GM21717 (cell line): ENCODE measurements around the gene SMPD4.
"Not testable (repeated sequence)": the region's sequence is repeated elsewhere in the genome, so short reads cannot be mapped to it uniquely, and the experiment has no call there.

Experiments
- ATAC-seq: cut with Tn5 transposase; IDR thresholded peaks from one replicate; pipeline ENCODE4 v1.9.1; 2021; ENCODE audit warnings: mild to moderate bottlenecking, moderate library complexity; ENCODE audit not compliant: unreplicated experiment

The SMPD4 gene

DNA sequence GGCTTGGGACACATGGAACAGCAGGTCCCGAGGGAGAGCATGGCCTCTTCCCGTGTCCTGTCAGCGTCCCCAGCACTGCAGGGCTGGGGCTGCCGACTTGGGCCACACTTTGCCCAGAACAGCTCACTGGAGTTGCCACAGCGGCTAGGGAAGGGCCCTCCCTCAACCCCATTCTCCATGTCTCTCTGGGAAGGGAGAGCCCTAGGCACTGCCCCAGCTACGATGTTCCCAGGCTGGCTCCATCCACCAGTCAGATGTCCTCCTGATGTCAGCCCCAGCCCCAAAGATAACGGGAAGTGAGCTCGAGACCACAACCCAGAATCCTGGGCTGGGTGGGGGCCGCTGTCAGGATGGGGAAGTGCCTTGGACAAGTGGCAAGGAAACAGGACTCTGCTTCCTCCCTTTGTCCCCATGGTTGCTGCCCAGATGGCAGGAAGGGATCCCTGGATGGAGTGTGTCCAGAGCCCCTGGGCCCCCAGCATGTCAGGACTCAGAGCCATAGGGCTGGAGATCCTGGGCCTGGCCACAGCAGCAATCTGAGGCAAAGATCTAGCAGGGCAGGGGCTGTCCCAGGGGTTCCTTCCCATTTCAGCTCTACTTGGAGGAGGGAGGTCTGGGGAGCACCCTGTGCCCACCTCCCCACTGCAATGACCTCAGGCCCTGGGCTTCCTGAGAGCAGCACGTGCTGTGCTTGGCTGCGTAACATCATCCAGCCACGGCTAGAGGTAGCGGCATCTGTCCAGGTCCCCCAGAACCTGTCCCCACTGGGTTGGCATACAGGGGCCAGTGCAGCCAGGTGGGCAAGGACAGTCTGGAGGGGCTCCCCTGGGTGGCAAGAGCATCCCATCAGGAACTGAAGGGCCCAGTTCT lies 38.8 kb downstream of the SMPD4 start:
- not testable (repeated sequence) for ATAC-seq

DNA sequence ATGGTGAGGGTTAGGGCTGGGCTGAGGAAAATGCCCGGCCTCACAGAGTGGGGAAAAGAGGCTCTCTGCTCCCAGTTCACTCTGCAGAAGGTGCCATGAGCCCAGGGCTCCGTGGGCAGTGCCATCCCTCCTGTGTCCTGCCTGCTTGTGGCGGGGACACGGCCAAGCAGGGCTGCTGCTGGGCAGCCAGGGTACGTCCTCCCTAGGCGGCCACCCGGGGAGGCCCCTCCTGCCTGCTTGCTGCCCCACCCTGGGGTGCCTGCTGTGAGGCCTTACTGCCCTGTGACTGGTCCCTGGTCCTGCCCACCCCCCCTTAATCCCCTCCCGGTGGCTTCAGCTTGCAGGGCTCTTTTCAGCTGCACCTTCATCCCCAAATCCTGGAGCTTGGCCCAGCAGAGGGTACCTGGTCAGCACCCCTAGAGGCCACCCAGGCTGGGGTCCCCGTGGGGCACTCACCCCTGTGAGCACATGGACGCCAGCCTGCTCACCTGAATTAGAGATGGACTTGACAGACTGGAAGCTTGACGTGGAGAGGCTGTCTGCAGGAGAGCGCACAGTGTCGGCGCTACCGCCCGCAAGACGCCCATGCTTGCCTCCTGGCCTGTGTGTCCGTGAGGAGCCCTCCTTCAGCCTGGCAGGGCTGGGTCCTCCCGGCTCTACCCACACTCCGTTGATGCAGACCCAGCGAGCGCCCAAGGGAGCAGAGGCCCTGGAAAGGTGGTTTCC lies 39.6 kb downstream of the SMPD4 start:
- not testable (repeated sequence) for ATAC-seq

DNA sequence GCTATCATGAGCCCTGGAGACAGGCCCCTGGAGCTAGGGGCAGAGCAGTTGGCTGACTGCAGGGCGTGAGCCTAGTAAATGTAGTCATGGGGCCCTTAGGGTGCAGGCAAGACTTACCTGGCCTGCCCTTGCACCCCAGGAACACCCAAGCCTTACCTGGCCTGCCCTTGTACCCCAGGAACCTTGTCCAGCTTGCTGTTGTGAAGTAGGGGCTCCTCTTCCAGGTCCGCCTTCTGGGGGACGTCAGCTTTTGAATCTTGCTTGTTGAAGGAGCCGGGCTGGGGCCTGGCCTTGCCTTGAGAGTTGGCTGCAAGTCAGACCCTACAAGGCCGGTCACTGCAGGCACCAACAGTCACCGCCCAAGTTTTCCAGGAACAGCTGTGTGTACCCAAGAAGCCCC lies 40.4 kb downstream of the SMPD4 start:
- ATAC-seq, result not testable (repeated sequence)

DNA sequence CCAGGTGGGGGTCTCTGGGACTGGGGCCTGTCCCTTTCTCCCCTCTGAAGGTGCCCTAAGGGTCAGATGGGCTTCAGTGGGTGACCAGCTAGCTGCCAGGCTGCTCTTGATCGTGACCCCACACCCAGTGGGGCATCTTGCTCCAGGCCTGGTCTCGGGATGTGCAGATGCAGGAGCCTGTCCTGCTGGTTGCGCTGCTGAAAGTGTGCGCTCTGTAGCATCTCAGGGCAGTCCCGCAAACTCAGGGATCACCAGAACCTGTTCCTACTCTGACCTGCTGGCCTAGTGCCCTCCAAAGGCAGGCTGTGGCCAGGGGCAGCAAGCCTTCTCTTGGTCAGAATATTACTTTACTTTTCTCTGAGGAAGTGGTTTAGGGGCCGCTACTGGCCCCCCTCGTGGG lies 40.9 kb downstream of the SMPD4 start:
- not testable (repeated sequence) for ATAC-seq

DNA sequence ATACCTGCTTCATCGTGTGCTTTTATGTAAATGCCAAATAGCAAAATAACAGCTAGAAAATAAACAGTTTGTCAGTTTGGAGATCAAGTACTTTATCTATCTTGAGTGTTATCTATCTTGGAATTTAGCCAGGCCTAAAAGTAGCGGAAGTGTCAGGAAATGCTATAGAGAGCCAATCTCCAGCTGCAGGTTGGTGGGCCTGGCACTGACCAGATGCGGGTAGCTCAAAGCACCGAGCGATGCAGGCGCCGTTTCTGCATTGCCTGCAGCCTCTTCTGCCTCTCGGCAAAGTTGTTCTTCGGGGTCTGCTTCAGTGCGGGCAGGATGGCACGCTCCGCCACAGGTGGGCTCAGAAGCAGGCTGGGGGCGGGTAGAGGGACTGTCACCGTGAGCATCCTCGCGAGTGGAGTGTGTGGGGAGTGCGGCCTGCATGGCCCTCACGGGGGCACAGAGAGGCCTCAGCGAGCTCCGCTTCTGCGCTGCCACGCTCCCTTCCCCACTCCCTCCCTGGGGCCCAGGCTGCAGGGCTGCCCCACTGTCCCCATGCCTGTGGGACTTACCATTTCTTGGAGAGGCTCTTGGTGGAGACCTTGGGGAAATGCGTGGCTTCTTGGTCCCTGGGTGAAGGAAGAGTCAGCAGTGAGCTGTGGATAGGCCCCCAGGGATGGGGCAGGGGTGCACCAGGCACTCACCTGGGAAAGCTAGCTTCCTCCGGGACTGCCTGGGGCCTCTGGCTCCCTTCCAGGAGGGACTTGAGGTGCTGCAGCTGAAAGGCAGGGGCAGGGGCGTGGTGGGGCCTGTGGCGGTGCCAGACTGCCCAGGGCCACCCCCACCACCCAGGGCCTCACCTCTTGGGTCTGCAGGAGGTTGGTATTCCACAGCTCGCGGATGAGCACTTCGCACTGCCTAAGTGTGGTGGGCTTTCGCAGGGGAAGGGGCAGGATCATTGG lies 41.8 kb downstream of the SMPD4 start:
- not testable (repeated sequence) for ATAC-seq

DNA sequence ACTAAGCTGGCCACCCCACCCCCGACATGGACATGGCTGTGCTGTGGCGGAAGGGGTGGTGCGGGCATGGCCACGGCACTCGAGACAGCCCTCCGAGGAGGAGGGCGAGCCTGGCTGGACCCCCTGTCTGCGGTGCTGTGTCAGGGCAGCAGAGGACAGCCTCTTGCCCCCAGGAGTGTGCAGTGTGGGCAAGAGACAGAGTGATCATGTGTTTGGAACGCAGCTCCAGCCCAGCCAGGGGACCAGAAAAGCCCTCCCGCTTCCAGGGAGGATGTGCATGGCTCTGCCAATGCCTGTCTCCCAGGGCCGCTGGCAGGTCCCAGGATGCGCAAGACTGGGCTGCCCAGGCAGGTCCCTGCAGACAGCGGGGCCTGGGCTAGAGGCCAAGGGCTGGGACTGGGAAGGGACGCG lies 42.6 kb downstream of the SMPD4 start:
- not testable (repeated sequence) for ATAC-seq

DNA sequence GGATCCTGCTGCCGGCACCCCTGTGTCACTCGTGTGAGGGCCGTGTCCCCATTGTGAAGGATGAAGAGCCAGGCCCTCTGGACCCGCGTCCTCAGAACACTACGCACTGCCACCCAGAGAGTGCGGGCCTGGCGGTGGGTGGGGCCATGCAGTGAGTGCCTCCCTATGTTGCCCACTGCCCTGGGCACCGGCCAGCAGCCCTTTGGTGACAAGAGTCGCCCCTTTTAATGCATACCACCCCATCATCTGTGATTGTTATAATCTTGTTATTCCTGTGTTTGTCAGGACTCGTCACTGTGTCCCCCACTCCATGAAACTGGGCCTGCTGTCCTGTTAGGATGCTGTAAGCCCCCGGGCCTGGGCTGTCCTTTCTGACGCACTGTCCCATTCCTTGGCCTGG lies 43.1 kb downstream of the SMPD4 start:
- ATAC-seq, result not testable (repeated sequence)

DNA sequence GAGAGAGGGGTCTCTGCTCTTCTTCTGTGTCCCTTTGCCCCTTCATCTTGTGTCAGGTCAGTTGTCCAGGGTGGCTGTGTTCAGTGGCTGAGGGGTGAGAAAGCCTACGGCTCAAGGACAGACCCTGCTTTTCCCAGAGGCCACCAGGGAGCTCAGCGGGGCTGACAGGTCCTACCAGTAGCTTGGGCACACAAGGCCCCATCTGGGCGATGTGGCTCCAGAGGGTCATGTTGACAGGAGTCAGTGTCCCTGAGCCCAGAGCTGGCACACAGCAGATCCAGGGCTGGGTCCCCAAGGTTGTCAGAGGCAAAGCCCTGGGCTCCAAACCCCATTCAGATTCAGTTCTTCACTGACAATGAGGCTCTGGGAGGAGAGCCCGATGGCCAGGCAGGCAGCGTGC lies 44.3 kb downstream of the SMPD4 start:
- not testable (repeated sequence) for ATAC-seq

DNA sequence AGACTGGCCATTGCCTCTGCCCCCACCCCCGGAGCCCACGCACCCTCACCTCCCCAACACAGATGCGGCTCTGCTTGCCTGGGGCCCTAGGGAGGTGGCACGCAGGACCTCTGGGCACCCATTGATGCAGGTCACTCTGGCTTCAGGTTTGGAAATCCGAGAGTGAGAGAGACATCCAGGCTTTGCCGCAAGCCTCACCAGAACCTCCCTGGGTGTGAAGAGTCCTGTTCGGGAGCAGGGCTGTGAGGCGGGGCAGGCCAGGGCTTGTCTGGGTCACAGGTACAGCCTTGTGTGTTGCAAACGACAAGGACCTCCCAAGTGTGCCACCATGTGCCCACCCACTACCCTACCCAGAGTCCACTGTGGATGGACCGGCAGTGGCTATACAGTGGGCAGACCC lies 44.9 kb downstream of the SMPD4 start:
- not testable (repeated sequence) for ATAC-seq

DNA sequence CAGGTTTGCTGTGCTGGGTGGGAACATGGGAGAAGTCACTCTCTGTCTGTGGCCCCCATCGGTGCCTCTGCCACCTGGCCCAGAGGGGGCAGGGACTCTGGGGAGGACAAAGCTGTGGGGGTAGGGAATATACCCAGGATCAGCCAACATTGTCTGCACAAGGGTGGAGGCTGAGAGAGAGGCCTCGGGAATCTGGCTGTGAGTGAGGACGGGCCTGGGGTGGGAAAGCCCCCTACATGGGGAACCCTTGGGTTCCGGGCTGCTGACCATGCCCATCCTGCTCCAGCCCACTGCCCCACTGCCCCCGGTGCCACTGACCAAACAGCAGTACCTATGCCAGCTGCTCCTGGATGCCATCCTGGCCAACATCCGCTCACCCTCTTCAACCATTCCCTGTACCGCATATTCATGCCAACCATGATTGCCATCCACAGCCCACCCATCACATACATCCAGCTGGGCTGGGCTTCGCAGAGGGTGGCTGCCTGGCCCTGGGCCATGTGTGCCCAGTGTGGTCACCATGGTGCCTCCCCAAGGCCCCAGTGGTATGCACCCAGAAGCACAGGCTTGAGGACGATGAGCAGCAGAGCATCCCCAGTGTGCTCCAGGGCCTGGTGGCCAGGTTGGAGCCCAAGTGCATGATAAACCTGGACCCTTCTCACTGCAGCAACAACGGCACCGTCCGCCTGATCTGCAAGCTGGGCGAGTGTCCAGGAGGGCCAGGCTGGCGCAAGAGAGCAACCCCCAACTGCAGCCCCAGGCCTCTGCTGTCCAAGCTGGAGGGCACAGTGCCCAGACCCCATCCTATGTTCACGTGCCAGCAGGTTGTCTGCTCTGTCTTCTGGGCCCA lies 45.5 kb downstream of the SMPD4 start:
- ATAC-seq, result no peak

DNA sequence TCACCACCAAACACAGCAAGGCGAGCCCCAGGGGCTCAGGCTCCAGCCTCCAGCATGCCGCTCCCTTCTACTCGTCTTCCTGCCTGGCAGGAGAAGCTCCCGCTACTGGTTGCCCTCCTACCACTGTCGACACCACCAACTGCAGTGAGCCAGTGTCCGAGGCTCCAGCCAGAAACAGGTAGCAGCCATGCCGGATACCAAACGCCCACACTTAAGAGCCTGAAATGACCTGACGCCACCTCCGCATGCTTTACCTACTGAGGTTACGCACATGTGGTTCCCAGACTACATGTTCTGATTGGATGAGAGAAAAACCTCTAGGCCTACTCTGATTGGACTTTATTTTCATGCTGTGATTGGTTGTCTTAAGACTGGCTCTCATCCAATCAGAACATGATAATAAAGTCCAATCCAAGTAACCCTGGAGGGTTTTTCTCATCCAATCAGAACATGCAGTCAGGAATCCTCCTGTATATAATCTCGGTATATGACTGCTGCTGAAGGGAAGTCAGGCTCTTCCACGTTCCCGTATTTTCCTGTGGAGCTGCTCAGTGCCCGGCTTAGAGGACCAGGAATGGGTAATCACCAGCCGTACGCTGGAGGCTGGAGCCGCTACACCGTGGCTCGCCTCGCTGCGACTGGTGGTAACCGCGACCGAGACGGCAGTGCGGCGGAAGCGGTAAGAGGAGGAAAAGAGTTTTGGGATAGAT lies 52.1 kb downstream of the SMPD4 start, which contains the start of gene POTEF:
Gene POTEF, minus strand, starts transcription at position 103 of the 710 bp plus-strand sequence. CDS start 8,707 bp downstream, outside the sequence.
- not testable (repeated sequence) for ATAC-seq

DNA sequence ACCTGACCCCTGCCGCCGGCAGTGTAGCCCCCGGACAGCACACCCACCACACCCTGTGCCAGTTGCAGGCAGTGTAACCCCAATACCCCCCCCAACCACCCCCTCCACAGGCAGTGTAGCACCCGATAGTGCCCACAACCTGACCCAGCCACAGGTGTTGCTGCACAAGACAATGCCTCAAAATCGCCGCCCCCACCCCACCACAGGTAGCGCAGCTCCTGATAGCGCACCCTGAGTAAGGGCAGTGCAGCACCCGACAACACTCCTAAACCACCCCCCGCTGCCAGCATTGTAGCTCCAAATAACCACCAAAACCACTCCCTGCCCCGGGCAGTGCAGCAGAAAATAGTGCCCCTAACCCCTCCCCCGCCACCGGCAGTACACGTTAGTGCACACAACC lies 52.9 kb downstream of the SMPD4 start:
- ATAC-seq, result not testable (repeated sequence)

DNA sequence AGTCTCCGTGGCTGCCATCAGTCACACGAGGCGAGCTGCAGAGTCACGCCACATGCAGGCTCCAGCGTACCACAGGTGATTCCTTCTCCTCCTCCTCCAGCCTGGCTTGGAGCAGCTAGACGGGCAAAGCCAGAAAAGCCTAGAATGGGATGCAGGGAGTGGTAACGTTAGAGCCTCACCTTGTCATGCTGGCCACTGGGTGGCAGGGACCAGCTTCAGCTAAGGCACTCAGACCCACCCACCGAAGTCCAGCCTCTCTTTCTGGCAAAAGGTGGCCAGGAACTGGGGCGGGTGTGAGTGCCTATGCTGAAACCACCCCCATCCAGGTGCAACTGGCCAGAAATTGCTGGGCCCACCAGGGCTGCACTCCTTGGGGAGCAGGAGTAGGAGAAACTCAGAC lies 53.7 kb downstream of the SMPD4 start:
- ATAC-seq, result not testable (repeated sequence)

DNA sequence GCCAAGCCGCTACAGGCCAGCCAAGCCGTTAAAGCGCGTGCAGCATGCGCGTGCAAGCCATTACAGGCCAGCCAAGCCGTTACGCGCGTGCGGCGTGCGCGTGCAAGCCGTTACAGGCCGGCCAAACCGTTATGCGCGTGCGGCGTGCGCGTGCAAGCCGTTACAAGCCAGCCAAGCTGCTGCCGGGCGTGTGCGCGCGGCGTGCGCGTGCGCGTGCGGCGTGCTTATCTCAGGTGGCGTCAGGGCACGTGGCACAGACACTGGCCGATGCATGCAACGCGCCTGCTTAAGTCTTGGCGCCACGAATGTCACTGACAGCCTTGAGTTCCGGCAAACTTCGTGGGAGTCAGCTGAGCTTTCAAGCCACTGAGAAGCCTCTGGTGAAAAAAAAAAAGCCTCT lies 60.5 kb downstream of the SMPD4 start:
- not testable (repeated sequence) for ATAC-seq

DNA sequence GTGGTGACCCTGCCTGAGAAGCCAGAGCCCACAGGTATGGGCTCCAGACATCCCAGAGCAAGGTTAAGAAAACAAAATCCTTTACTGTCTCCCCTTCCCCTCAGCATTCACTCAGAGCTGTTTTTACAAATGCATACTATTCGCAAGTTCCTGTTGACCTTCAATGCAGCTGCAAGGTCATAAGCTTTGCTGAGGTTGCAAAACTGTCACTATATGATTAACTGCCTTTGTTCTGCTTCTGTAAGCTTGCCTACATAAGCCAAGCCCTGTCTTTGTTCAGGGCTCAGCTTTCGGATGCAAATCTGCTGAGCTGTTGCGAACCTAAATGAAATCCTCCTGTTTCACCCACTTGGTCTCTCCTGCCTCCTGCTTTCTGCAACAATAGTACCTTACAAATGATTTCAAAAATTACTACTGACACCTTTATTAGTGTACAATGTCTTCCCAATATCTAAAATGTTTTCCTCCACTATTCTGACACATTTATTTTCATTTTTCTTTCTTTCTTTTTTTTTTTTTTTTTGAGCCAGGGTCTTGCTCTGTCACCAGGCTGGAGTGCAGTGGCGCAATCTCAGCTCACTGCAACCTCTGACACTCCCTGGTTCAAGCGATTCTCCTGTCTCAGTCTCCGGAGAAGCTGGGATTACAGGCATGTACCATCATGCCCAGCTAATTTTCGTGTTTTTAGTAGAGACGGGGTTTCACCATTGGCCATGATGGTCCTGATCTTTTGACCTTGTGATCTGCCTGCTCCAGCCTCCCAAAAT lies 78.6 kb downstream of the SMPD4 start:
- ATAC-seq, result not testable (repeated sequence)
